Bone marrow (tissue), 2 donors: ENCODE results near the gene SEMA4C.

Experiments
- DNase-seq, 2 donors: peaks; one replicate each; lab custom pipeline; 2025; lab: John Stamatoyannopoulos, UW

Gene SEMA4C

GRCh38 chr2:96842600-96842999 is 27.3 kb downstream of the SEMA4C start:
- DNase-seq, result no peak

- DNase-seq, result no peak
These were observed 28.0 kb downstream of the SEMA4C start for GRCh38 chr2:96841701-96842495.

- DNase-seq, result no peak
These were observed 29.7 kb downstream of the SEMA4C start for GRCh38 chr2:96839875-96840850.

- no peak for DNase-seq
These were observed 30.5 kb downstream of the SEMA4C start for GRCh38 chr2:96839293-96839874.

GRCh38 chr2:96838345-96839292 is 31.3 kb downstream of the SEMA4C start:
- no peak for DNase-seq

GRCh38 chr2:96837575-96837974 is 32.3 kb downstream of the SEMA4C start:
- DNase-seq, result no peak

GRCh38 chr2:96835830-96836229 is 34.0 kb downstream of the SEMA4C start:
- DNase-seq, result no peak

GRCh38 chr2:96832754-96833507 is 36.9 kb downstream of the SEMA4C start:
- no peak for DNase-seq

GRCh38 chr2:96832408-96832753 is 37.5 kb downstream of the SEMA4C start:
- no peak for DNase-seq

GRCh38 chr2:96831679-96832078 is 38.2 kb downstream of the SEMA4C start:
- no peak for DNase-seq

GRCh38 chr2:96830044-96830562 is 39.8 kb downstream of the SEMA4C start:
- DNase-seq, result no peak

GRCh38 chr2:96828874-96829273 is 41.0 kb downstream of the SEMA4C start:
- DNase-seq, result no peak

- no peak for DNase-seq
These were observed 41.4 kb downstream of the SEMA4C start for GRCh38 chr2:96828436-96828835.

GRCh38 chr2:96826546-96827278 is 43.2 kb downstream of the SEMA4C start:
- DNase-seq, result no peak

- DNase-seq, result no peak
These were observed 44.8 kb downstream of the SEMA4C start for GRCh38 chr2:96825057-96825456.

GRCh38 chr2:96824079-96824870 is 45.6 kb downstream of the SEMA4C start:
- DNase-seq, result no peak

GRCh38 chr2:96823198-96823597 is 46.7 kb downstream of the SEMA4C start:
- no peak for DNase-seq

- DNase-seq, result no peak
These were observed 47.1 kb downstream of the SEMA4C start for GRCh38 chr2:96822786-96823185.

- no peak for DNase-seq
These were observed 48.7 kb downstream of the SEMA4C start for GRCh38 chr2:96821113-96821675.
